Right lobe of liver (tissue), 6 donors: ENCODE results near the gene NR1D2. TPM values are rescaled to one million over a fixed set of nuclear protein-coding genes. Genes with fewer than 3 reads are reported as not detected.

Source experiments
- ATAC-seq, 4 donors: fragments of 200-7000 bp; cut with Tn5 transposase; one replicate each; pipeline ENCODE4 v1.9.1; 2020; ENCODE audit warnings: mild to moderate bottlenecking in 4 of 4, moderate library complexity in 4 of 4
- DNase-seq, 3 donors: peaks; one replicate each; pipeline ENCODE4 v3.0.0-alpha.2; 2020
- H3K27ac ChIP-seq, 3 donors: fragments of 200-600 bp; one replicate each; pipeline ENCODE4 v1.8.0; 2022
- H3K27me3 ChIP-seq, 2 donors: fragments of 200-600 bp; one replicate each; pipeline ENCODE4 v1.8.0; 2022
- H3K36me3 ChIP-seq, 4 donors: fragments of 200-600 bp; sonication (generic) in 1 of 4; one replicate each; pipeline versions ENCODE4 v1.5.1 to v1.8.0; 2017 to 2022; ENCODE audit warnings: control low read depth in 1 of 4
- H3K4me1 ChIP-seq, 4 donors: fragments of 200-600 bp; sonication (generic) in 1 of 4; one replicate each; pipeline versions ENCODE4 v1.5.1 to v1.8.0; 2017 to 2022; ENCODE audit warnings: control low read depth in 1 of 4
- H3K4me3 ChIP-seq, 3 donors: fragments of 200-600 bp; one replicate each; pipeline ENCODE4 v1.8.0; 2022
- H3K9me3 ChIP-seq, 4 donors: fragments of 200-600 bp; sonication (generic) in 1 of 4; one replicate each; pipeline versions ENCODE4 v1.5.1 to v1.8.0; 2017 to 2022; ENCODE audit warnings: control low read depth in 1 of 4
- CTCF ChIP-seq, 4 donors: fragments of 200-600 bp in 3 of 4; fragments of 450-650 bp in 1 of 4; IDR thresholded peaks; one replicate each; pipeline versions ENCODE4 v1.5.1 to v1.8.0; 2016 to 2022; ENCODE audit warnings: antibody characterized with exemption in 4 of 4, mild to moderate bottlenecking in 2 of 4
- POLR2A ChIP-seq: fragments of 450-650 bp; IDR thresholded peaks from one replicate; pipeline ENCODE4 v1.6.1; 2017; ENCODE audit warnings: antibody characterized with exemption, mild to moderate bottlenecking
- WGBS: methylation state at CpG from one replicate; pipeline ENCODE4 v1.1.6; 2018; ENCODE audit warnings: low coverage, low lambda C conversion rate; ENCODE audit not compliant: insufficient coverage; ENCODE audit errors: missing lambda C conversion rate; 5-methylcytosine and 5-hydroxymethylcytosine counted together
- intact Hi-C, 2 donors: fragments of 100-400 bp; cut with DNase I; formaldehyde crosslinking; loops; one replicate each; pipeline versions ENCODE4 v1.11.2 to v1.14.1; 2022
- total RNA-seq, 6 experiments: library from RNA; depleted of rRNA in 2 of 6; stranded (reverse); fragments of >200 nt in 2 of 6; fragmentation: NEBNext Ultra II Directional in 3 of 6; extraction: Animal tissue kit (Norgen Biotek cat#: 25700) in 3 of 6; gene quantifications; one replicate each; pipeline versions ENCODE4 v1.1.0 to v1.2.4, GENCODE V29; 2016 to 2023
- donor health status: DM: no; HTN: yes; CAD: no.
- donor health status: DM: no; HTN: no; CAD: no.
- donor health status: DM: no; HTN: no; CAD: no.
- donor health status: DM: no; HTN: yes; CAD: no.
- donor health status: DM: no; HTN: yes; CAD: no.

Gene NR1D2
- total RNA-seq, 6 experiments from 2014 or later: 13.0 to 34.8 (median 18.2) TPM

DNA sequence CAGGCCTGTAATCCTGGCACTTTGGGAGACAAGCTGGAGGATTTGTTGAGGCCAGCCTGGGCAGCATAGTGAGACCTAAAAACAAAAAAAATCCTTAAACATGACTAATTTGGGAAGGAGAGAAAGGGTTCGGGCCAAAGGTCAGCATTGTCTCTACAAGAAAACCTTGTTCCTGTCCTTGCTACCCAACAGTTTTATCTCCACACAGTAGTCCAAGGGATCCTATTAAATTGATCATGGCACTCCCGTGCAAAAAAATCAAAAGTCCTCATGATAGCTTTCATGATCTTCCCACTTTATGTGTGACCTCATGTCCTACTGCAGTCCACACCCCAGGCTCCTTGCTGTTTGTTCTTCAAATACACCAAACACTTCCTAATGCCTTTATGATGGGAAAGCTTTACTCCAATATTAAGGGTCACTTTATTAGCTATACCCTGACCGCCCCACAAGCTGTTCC is 24.0 kb upstream of the NR1D2 start:
- Histone ChIP-seq H3K36me3 (peaks cover 0 to 24% (median 12%) of the 10 kb centered on the region in 4 donors), H3K4me1 (peaks cover 0 to 10% (median 5%) of the 10 kb centered on the region in 4 donors), H3K27me3 (no peaks in the 10 kb centered on the region), H3K27ac (no peak overlapping the region), H3K4me3 (no peak overlapping the region), H3K9me3 (no peaks in the 10 kb centered on the region)
- ATAC-seq (no peak), DNase-seq (no peak)
- 96% methylated on average over 2 of the region's 3 CpGs for WGBS
- intact Hi-C loops: no loop called here
- TF ChIP-seq CTCF (IDR thresholded peaks at IDR 0.05) (no peak), POLR2A (no peak)

DNA sequence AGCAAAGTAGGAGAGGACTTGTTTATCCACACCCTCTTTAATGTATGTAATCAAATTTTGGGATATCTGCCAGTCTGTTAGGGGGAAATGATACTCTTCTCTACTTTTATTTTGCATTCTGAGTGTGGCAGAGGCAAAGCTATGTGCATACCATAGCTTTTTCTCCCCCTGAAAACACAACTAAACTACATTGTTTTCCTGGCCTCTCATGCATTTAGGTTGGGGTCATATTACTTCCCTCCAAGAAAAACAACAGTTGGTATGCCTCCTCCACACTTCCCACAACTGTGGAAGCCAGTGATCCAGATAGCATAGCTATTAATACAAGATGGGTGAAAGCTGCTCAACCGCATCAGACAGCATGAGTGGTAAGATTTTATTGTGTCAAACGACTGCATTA is 21.3 kb upstream of the NR1D2 start:
- 94% methylated on average over 2 of the region's 2 CpGs for WGBS
- ATAC-seq: no peak

GRCh38 chr3:23926246-23926645 is 18.8 kb upstream of the NR1D2 start:
- TF ChIP-seq POLR2A (no peak), CTCF (IDR thresholded peaks at IDR 0.05) (no peak)
- no peaks in the 10 kb centered on the region for H3K36me3 ChIP-seq
- 87% methylated on average over 7 of the region's 7 CpGs for WGBS
- intact Hi-C loops: no loop called here
- no peaks in the 10 kb centered on the region for H3K9me3 ChIP-seq
- DNase-seq (no peak), ATAC-seq (no peak)
- H3K4me1 ChIP-seq: peaks cover 0 to 6% (median 0%) of the 10 kb centered on the region in 4 donors
- H3K27ac ChIP-seq: no peak overlapping the region
- no peaks in the 10 kb centered on the region for H3K27me3 ChIP-seq
- no peak overlapping the region for H3K4me3 ChIP-seq

More for the DNA sequence above, 21.3 kb upstream of the NR1D2 start:
- H3K4me1 ChIP-seq: peaks cover 0 to 8% (median under 1%) of the 10 kb centered on the region in 4 donors
- TF ChIP-seq POLR2A (no peak), CTCF (IDR thresholded peaks at IDR 0.05) (no peak)
- no peak overlapping the region for H3K27ac ChIP-seq
- DNase-seq: no peak
- H3K36me3 ChIP-seq: peaks cover 0 to 16% (median 8%) of the 10 kb centered on the region in 4 donors
- intact Hi-C loops: no loop called here
- H3K4me3 ChIP-seq: no peak overlapping the region
- no peaks in the 10 kb centered on the region for H3K27me3 ChIP-seq
- no peaks in the 10 kb centered on the region for H3K9me3 ChIP-seq

- DNase-seq: no peak
- Histone ChIP-seq H3K4me3 (no peak overlapping the region), H3K27me3 (no peaks in the 10 kb centered on the region), H3K27ac (peak overlapping the region in 1 of 3 donors; percentile 41), H3K4me1 (peaks cover 0 to 6% (median 0%) of the 10 kb centered on the region in 4 donors), H3K9me3 (no peaks in the 10 kb centered on the region), H3K36me3 (no peaks in the 10 kb centered on the region)
- intact Hi-C loops: no loop called here
- 73% methylated on average over 3 of the region's 3 CpGs for WGBS
- peak; percentile 44 to 75 (median 58) for ATAC-seq
- TF ChIP-seq CTCF (IDR thresholded peaks at IDR 0.05): peak in 2 of 4 donors; percentile 23 to 24
- TF ChIP-seq POLR2A: no peak
These were observed 18.4 kb upstream of the NR1D2 start for GRCh38 chr3:23926736-23927135.

- no peak for ATAC-seq
- no peak overlapping the region for H3K27ac ChIP-seq
These were observed 16.6 kb upstream of the NR1D2 start for GRCh38 chr3:23928524-23928923.

More at GRCh38 chr3:23928524-23928923, 16.6 kb upstream of the NR1D2 start:
- intact Hi-C loops: no loop called here
- TF ChIP-seq CTCF (IDR thresholded peaks at IDR 0.05) (no peak), POLR2A (no peak)
- H3K4me3 ChIP-seq: no peak overlapping the region
- peaks cover 0 to 6% (median 0%) of the 10 kb centered on the region in 4 donors for H3K4me1 ChIP-seq
- no peak for DNase-seq
- WGBS: 81% methylated on average over 6 of the region's 8 CpGs
- H3K36me3 ChIP-seq: no peaks in the 10 kb centered on the region
- H3K9me3 ChIP-seq: no peaks in the 10 kb centered on the region
- H3K27me3 ChIP-seq: no peaks in the 10 kb centered on the region
